Limb (tissue), 2 donors: ENCODE results near the gene CD48.
"Not testable (repeated sequence)": the region's sequence is repeated elsewhere in the genome, so short reads cannot be mapped to it uniquely, and the experiment has no call there.

Source experiments
- DNase-seq, 2 donors: peaks; one replicate each; pipeline ENCODE4 v3.0.0-alpha.2; 2016; ENCODE audit errors: extremely low spot score in 2 of 2

CD48 gene

DNA sequence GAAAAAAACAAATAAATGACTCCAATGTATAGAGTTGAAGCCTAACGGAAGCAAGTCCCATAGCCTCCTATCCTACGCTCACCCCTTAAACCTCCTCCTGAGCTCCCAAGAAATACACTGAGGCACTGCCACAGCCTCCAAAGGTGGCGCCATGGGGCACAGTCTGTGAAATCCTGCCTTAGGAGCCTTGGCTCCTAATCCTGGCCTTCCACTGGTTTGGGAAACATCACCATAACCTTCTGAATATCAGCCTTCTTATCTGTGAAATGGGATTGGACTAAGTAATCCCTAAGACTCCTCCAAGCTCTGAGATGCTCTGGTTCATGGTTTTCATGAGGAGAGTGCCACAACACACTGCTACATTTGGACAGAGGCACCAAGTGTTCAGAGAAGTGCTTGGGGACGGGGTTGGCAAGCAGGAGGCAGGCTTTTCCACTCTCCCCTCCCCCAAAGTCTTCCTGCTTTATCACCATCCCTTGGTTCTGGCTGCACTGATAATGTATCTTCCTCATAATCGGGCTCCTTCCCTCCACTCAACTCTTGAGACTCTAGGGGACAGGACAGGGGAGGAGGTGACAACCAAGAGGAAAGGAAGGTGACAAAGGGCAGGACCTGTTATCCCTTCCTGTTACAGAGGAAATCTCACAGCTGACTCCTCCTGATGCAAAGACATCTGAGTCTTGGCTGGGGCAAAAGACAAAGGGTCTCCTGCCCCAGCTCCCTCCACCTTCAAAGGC, 30.2 kb upstream of the CD48 start:
- DNase-seq = no peak

DNA sequence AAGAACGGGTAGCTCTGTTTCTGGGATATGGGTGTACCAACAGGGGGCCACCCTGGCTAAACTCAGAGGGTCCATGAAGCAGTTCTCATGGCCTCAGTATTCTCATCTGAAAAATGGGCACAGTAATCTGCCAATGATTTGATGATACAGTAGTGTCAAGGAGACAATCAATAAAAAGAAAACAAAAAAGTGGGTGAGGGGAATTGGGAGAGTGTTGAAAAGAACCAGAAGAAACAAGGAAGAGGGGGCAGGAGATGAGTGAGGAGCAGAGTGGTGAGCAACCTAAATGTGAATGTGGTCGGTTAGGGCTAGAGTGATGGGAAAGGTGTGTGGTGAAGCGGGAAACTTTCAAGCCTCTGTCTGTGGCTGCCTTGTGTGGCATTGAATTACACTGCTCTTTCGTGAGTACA, 29.5 kb upstream of the CD48 start:
- no peak for DNase-seq

- no peak for DNase-seq
Measured at GRCh38 chr1:160740133-160740688, 28.6 kb upstream of the CD48 start.

DNA sequence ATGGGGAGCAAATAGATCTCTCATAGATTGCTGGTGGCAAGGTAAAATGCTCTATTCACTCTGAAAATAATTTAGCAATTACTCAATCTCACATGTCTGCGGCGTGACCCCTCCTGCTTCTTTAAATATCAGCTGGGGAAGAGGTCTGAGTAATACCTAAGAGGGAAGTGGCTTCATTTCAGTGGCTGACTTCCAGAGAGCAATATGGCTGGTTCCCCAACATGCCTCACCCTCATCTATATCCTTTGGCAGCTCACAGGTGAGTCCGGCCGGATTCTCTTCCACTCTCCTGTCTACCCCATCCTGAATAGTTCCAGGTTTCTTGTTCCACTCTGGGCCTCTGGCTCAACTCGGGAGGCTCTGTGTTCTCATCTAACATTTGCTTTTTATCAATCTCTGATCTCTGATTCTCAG, 27.5 kb upstream of the CD48 start, which contains the start of gene SLAMF7:
TSS of gene SLAMF7 (plus strand) at position 150 of the 414 bp plus-strand sequence. CDS start at position 205, 55 bp downstream.
- no peak for DNase-seq

DNA sequence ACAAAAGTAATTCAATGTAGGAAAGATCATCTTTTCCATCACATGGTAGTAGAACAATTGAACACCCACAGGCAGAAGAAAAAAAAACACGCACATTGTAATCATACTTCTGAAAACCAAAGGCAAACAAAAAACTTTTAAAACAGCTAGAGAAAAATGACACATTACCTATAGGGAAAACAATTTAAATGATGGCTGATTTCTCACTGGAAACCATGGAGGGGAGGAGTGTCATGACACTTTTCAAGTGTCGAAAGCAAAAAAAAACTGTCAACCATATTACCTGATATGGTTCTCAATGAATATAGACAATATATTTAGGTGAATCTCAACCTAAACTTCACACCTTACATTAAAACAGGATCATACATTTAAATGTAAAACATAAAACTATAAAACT, 26.6 kb upstream of the CD48 start:
- no peak for DNase-seq

GRCh38 chr1:160734301-160734700, 22.7 kb upstream of the CD48 start:
- DNase-seq = no peak

- no peak for DNase-seq
Measured at GRCh38 chr1:160733898-160734297, 22.3 kb upstream of the CD48 start.

DNA sequence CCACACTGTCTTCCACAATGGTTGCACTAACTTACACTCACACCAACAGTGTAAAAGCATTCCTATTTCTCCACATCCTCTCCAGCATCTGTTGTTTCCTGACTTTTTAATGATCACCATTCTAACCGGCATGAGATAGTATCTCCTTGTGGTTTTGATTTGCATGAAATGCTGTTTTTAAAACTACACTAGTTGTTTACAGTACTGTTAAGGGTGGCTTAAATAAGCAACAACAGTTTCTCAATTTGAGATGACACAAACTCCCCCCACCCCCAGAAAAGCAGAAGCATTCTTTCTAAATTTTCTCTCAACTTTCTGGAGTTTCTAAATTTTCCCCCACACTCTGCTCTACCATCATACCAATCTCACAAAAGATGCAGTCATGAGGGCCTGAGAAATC, 20.4 kb upstream of the CD48 start:
- DNase-seq = no peak

DNA sequence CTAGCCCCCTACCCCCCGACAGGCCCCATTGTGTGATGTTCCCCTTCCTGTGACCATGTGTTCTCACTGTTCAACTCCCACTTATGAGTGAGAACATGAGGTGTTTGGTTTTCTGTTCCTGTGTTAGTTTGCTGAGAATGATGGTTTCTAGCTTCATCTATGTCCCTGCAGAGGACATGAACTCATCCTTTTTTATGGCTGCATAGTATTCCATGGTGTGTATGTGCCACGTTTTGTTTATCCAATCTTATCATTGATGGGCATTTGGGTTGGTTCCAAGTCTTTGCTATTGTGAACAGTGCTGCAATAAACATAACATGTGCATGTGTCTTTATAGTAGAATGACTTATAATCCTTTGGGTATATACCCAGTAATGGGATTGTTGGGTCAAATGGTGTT, 19.9 kb upstream of the CD48 start:
- DNase-seq = not testable (repeated sequence)

- DNase-seq = no peak
Measured at GRCh38 chr1:160727316-160727640, 15.7 kb upstream of the CD48 start.

- peak; percentile 21 to 40 for DNase-seq
Measured at GRCh38 chr1:160726498-160727315, 15.1 kb upstream of the CD48 start.

- no peak for DNase-seq
Measured at GRCh38 chr1:160726114-160726497, 14.5 kb upstream of the CD48 start.

DNA sequence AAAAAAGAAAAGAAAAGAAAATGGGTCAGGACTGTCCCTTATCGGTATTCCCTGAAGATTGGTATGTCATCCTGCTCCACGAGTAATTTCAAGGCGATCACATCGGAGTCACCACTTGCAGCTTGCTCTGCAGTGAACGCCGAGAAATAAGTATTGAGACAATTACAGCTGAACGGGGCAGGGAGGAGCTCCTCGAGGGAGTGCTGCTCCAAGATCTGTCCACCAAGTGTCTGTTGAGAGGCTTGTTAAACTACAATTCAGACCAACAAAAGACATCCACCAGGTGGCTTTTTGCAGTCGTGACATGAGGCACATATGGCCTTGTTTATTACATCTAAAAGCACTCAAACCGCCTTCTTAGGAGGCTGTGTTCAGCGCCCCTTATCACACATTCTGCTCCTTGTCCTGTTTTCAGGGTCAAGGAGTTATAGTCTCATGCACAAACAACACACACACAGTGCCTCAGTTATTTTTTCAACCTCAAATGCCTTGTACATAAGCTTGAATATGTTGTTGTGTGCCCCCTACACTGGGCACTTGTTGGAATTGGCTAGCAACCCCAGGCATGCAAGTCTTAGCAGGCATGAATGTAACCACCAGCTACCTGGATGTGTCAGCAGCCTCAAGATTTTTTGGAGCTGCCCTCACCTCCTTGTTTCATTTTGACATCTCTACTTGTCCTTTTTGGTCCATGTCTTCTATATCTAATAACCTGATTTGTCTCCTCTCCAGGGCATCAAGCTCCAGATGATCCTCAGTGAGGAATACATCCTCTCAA, 13.0 kb upstream of the CD48 start:
- no peak for DNase-seq

GRCh38 chr1:160723332-160723731, 11.7 kb upstream of the CD48 start:
- DNase-seq = no peak

GRCh38 chr1:160722726-160723125, 11.1 kb upstream of the CD48 start:
- no peak for DNase-seq

GRCh38 chr1:160721473-160721872, 9.9 kb upstream of the CD48 start:
- no peak for DNase-seq

DNA sequence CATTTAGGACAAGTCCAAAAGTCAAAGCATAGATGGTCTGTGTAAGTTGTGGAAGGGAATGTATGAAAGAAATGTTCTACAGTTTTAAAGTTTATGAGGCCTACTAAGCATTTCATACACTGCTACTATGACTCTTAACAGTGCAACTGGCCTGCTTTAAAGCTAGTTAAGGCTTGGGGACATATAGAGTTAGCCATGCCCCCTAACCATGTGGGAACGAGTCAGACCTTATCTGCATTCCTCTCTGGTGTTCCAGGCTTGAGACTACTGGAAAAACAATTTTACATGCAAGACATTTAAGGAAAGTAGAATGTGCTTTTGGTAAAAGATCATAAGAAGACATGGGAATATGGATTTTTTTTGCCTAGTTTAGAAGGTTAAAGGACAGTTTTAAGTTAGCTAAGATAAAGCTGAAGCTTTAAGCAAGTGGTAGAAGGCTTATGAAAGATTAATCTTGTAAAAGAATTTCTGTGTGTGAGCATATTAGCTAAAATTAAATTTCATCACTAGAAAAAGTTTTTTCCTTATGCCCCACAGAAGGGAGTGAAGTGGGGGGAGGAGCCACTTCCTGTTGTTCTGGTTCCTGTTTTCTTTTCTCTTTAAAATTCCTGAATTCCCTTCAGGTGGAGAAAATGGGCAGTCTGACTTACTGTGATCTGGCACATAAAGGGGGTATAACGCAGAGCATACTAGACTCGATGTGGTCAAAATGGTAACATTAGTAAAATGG, 8.9 kb upstream of the CD48 start:
- no peak for DNase-seq

DNA sequence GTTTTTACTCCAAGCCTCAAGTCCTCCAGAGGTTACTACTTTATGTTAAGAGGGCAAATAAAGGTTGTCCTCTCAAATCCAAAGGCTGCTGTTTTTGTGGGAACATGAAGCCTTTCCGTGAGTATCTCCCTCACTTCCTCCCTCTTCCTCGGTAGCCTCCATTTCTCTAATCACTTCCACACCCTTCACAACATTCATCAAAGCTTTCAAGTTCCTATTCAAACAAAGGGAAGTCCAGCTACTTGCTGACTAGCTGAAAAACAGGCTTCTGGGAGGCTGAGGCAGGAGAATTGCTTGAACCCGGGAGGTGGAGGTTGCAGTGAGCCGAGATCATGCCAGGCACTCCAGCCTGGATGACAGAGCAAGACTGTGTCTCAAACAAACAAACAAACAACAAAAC, 6.6 kb upstream of the CD48 start:
- no peak for DNase-seq

DNA sequence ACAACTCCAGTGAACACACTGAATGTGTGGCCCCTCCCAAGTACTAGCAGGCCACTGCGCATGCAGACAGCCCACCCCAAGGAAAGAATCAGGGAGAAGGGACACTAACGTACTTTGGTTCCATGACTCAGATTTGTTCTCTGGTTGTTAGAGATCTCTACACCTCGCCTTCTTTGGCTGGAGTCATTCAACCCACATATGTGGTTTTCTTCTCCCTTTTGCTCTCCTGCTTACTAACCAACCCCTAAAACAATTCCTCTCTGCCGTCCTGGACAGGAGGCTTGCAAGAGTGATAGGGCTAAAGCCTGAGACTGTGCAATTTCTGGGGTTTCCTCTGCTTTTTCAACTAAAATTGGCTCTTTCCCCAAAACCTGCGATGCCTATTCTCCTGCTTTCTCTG, 5.7 kb upstream of the CD48 start:
- DNase-seq = no peak

- no peak for DNase-seq
Measured at GRCh38 chr1:160716013-160716412, 4.4 kb upstream of the CD48 start.

DNA sequence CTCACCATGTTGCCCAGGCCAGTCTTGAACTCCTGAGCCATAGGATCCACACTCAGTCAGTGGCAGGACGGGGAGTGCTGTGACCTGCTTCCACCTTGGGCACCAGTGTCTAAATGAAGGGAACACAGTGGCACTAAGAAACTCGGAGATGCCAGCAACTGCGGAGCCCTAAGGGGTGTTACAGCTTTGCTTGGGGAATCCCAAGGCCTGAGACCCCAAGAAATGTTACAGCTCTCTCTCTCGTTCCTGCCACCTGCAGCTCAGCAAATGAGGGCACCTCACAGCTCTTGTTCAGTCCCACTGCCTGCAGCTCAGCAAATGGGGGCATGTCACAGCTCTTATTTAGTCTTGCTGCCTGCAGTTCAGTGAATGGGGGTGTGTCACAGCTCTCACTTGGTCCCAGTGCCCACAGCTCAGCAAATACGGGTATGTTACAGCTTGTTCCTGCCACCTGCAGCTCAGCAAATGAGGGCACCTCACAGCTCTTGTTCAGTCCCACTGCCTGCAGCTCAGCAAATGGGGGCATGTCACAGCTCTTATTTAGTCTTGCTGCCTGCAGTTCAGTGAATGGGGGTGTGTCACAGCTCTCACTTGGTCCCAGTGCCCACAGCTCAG, 2.5 kb upstream of the CD48 start:
- DNase-seq = not testable (repeated sequence)
